Measurements from ENCODE around the gene RALGAPA1.

Gene RALGAPA1

GRCh38 chr14:35576260-35576659 is 232.8 kb downstream of the RALGAPA1 start:
- DNase-seq (ENCODE audit: insufficient read length, low spot score) = no peak
- no peak for TF ChIP-seq CTCF (IDR thresholded peaks at IDR 0.05; ENCODE audit: insufficient read depth, missing control alignments)
- peak; percentile 66 for FAIRE-seq

- DNase-seq (ENCODE audit: insufficient read length, low spot score) = no peak
- no peak for TF ChIP-seq CTCF (IDR thresholded peaks at IDR 0.05; ENCODE audit: insufficient read depth, missing control alignments)
- FAIRE-seq = peak; percentile 46
Observed at GRCh38 chr14:35573911-35574310, 235.2 kb downstream of the RALGAPA1 start.

- no peak for TF ChIP-seq CTCF (IDR thresholded peaks at IDR 0.05; ENCODE audit: insufficient read depth, missing control alignments)
- FAIRE-seq (no peak), DNase-seq (ENCODE audit: insufficient read length, low spot score) (no peak)
Observed at GRCh38 chr14:35571598-35571997, 237.5 kb downstream of the RALGAPA1 start.

GRCh38 chr14:35565871-35566464 is 243.1 kb downstream of the RALGAPA1 start:
- TF ChIP-seq CTCF (IDR thresholded peaks at IDR 0.05; ENCODE audit: insufficient read depth, missing control alignments) = no peak
- DNase-seq (ENCODE audit: insufficient read length, low spot score) = no peak
- no peak for FAIRE-seq

GRCh38 chr14:35558680-35559079 is 250.4 kb downstream of the RALGAPA1 start:
- FAIRE-seq = no peak
- no peak for DNase-seq (ENCODE audit: insufficient read length, low spot score)
- no peak for TF ChIP-seq CTCF (IDR thresholded peaks at IDR 0.05; ENCODE audit: insufficient read depth, missing control alignments)

GRCh38 chr14:35557221-35557747 is 251.8 kb downstream of the RALGAPA1 start:
- no peak for DNase-seq (ENCODE audit: insufficient read length, low spot score)
- FAIRE-seq = no peak
- no peak for TF ChIP-seq CTCF (IDR thresholded peaks at IDR 0.05; ENCODE audit: insufficient read depth, missing control alignments)

- DNase-seq (ENCODE audit: insufficient read length, low spot score) (no peak), FAIRE-seq (peak; percentile 95)
- TF ChIP-seq CTCF (IDR thresholded peaks at IDR 0.05; ENCODE audit: insufficient read depth, missing control alignments) = no peak
Observed at GRCh38 chr14:35556548-35556947, 252.5 kb downstream of the RALGAPA1 start.

Data from D721Med (cell line).